ENCODE measurements around the gene PYDC1. TPM values are rescaled to one million over a fixed set of nuclear protein-coding genes. Genes with fewer than 3 reads are reported as not detected.

The PYDC1 gene
- polyA plus RNA-seq, 2 of the 4 experiments (the other 2 are of a cell fraction): not detected

DNA sequence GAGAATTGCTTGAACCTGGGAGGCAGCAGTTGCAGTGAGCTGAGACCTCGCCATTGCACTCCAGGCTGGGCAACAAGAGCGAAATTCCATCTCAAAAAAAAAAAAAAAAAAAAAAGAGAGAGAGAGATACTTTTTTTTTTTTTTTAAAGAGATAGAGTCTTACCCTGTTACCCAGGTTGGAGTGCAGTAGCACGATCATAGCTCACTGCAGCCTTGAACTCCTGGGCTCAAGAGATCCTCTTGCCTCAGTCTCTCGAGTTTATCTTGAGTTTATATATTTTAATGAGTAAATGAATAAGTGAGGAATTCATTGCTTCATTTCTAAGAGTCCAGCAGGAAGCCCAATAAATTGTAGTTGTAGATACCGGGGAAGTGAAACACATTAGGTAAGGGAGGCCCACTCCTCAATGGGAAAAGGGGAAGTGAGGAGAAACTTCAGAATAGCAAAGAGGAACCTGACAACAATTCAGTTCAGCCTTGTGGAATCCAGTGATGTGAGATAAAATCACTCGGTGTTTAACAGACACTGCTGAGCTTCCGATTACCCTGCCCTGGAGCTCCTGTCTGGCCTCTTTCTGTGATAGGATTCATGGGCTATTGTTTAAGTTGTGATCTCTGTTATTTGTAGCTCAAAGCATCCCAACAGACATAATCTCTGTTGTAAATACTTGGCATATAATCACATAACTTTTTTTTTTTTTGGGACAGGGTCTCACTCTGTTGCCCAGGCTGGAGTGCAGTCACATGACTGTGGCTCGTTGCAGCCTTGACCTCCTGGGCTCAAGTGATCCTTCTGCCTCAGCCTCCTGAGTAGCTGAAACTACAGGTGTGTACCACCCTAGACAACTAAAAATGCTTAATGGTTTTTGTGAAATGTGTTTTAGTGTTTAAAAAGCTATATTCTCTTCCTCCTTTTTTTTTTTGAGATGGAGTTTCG is 27.1 kb upstream of the PYDC1 start:
- no peak for TF ChIP-seq TFCP2L1 (CRISPR knock-in tag; IDR thresholded peaks at IDR 0.05)
- TF ChIP-seq RAD21 (conservative IDR thresholded peaks at IDR 0.05 in 1 of 2, IDR thresholded peaks at IDR 0.05 in 1 of 2): no peak
- no peak for TF ChIP-seq CHD4 (IDR thresholded peaks at IDR 0.05; ENCODE audit: borderline replicate concordance)
- no peak for TF ChIP-seq TP53 (CRISPR knock-in tag; IDR thresholded peaks at IDR 0.05)
- no peak for TF ChIP-seq USF2 (IDR thresholded peaks at IDR 0.05)
- TF ChIP-seq HEYL (CRISPR knock-in tag; IDR thresholded peaks at IDR 0.05): no peak
- TF ChIP-seq RNF2 (IDR thresholded peaks at IDR 0.05; ENCODE audit: borderline replicate concordance, low read depth): no peak
- no peak for TF ChIP-seq EHF (CRISPR knock-in tag; IDR thresholded peaks at IDR 0.05)
- TF ChIP-seq ZFP36 (IDR thresholded peaks at IDR 0.05; ENCODE audit: borderline replicate concordance, partially characterized antibody): no peak
- TF ChIP-seq E2F6 (IDR thresholded peaks at IDR 0.05; ENCODE audit: borderline replicate concordance, low read depth): no peak
- TF ChIP-seq FOSL2 (IDR thresholded peaks at IDR 0.05): no peak
- TF ChIP-seq FOSL2 (CRISPR knock-in tag; IDR thresholded peaks at IDR 0.05): no peak
- TF ChIP-seq, protein P1, sequence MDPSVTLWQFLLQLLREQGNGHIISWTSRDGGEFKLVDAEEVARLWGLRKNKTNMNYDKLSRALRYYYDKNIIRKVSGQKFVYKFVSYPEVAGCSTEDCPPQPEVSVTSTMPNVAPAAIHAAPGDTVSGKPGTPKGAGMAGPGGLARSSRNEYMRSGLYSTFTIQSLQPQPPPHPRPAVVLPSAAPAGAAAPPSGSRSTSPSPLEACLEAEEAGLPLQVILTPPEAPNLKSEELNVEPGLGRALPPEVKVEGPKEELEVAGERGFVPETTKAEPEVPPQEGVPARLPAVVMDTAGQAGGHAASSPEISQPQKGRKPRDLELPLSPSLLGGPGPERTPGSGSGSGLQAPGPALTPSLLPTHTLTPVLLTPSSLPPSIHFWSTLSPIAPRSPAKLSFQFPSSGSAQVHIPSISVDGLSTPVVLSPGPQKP (IDR thresholded peaks at IDR 0.05; ENCODE audit: low read depth, low read length): no peak
- ChIA-PET CTCF (interaction anchor here (0.6 to 1.7 kb wide), 3 partner anchors 102 to 432 kb away, joined by 3 to 5 read pairs (median 3); no protein-coding TSS in a partner anchor), POLR2A (no interaction called here)
- no peak overlapping the region for H3K4me2 ChIP-seq
- FAIRE-seq (no peak), ATAC-seq (no peak), DNase-seq (ENCODE audit: low read depth in 1 of 2, low spot score in 1 of 2) (no peak)
- H3K4me3 ChIP-seq: no peak overlapping the region
- no peaks in the 10 kb centered on the region for H3K4me1 ChIP-seq
- H3K27ac ChIP-seq: no peak overlapping the region
- H3K9me3 ChIP-seq: no peaks in the 10 kb centered on the region
- WGBS (ENCODE audit: missing lambda C conversion rate): 62% methylated on average over 9 of the region's 9 CpGs

- DNase-seq (ENCODE audit: low read depth in 1 of 2, low spot score in 1 of 2) (no peak), FAIRE-seq (no peak), ATAC-seq (no peak)
- no peaks in the 10 kb centered on the region for H3K4me1 ChIP-seq
- H3K27ac ChIP-seq: no peak overlapping the region
- CTCF ChIA-PET: no interaction called here
- TF ChIP-seq ZSCAN20 (CRISPR knock-in tag; IDR thresholded peaks at IDR 0.05) (no peak), PBX3 (IDR thresholded peaks at IDR 0.05) (no peak), CEBPB (IDR thresholded peaks at IDR 0.05) (no peak)
- TF ChIP-seq, protein P2, sequence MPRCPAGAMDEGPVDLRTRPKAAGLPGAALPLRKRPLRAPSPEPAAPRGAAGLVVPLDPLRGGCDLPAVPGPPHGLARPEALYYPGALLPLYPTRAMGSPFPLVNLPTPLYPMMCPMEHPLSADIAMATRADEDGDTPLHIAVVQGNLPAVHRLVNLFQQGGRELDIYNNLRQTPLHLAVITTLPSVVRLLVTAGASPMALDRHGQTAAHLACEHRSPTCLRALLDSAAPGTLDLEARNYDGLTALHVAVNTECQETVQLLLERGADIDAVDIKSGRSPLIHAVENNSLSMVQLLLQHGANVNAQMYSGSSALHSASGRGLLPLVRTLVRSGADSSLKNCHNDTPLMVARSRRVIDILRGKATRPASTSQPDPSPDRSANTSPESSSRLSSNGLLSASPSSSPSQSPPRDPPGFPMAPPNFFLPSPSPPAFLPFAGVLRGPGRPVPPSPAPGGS (IDR thresholded peaks at IDR 0.05): no peak
- no peak overlapping the region for H3K4me2 ChIP-seq
- no peaks in the 10 kb centered on the region for H3K9me3 ChIP-seq
- H3K4me3 ChIP-seq: no peak overlapping the region
- POLR2A ChIA-PET: no interaction called here
- WGBS (ENCODE audit: missing lambda C conversion rate): 66% methylated on average over 6 of the region's 6 CpGs
Measured at GRCh38 chr16:31242206-31242605, 25.3 kb upstream of the PYDC1 start.
